Stimulated activated CD4-positive, alpha-beta T cell treated with anti-CD3 and anti-CD28 coated beads, TNF-alpha, amount 100 ng/mL, for 48 hours (primary cell): ENCODE results near the gene TDP1.
"Not testable (repeated sequence)": the region's sequence is repeated elsewhere in the genome, so short reads cannot be mapped to it uniquely, and the experiment has no call there.

Experiments used
- DNase-seq, 3 donors: peaks; one replicate each; pipeline ENCODE4 v3.0.0-alpha.2; 2020; ENCODE audit warnings: low read depth in 3 of 3

The TDP1 gene

DNA sequence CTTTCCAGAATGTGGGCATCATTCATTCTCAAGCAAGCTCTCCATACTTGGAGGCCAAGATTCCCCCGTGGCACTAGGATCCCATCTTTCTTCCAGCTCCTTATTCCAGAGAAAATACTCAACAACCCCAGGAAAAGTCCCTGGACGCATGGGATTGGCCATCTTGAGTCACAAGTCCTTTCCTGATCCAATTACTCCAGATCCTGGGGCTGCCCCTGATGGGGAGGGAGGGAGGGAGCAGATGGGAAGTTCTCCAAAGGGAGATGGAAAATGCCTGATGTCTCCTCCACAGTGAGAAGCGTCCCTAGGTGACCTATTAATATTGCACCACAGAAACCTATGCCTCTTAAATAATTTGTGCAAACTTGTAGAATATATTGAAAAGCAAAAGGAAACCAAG lies 93.7 kb downstream of the TDP1 start:
- no peak for DNase-seq

GRCh38 chr14:90050271-90050670 lies 94.5 kb downstream of the TDP1 start:
- no peak for DNase-seq

DNA sequence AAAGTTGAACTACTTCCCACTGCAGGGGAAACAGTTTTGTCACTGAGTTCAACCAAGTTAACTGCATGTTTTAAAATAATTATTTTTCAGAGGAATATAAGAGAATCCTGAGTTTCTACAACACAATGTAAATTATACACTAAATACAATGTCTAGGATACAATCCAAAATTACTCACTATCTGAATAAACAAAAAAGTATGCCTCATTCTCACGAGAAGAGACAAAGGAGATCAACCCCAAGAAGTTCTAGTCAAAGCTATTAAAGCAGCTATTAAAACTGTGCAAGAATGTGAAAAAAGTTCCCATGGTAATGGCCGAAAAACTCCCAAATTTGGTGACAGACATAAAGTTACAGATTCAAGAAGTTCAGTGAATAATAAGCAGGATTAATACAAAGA lies 97.3 kb downstream of the TDP1 start:
- DNase-seq = no peak

GRCh38 chr14:90054803-90055202 lies 99.1 kb downstream of the TDP1 start:
- DNase-seq = no peak

DNA sequence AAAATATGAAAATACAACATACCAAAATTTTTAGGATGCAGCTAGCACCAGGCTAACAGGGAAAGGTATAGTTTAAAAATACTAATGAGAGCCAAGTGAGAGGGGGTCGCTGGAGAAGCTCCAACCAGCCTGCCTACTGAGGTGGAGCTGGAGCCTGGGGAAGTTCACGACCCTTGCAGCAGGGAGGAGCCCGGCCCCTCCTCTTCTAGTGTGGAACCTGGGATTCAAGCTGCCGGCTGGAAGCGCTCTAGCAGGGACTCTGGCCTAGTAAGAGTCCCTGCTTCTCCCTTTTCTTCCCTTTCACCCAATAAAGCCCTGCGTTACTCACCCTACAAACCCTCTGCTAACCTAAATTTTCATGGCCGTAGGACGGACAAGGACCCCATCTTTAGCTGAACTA lies 101.1 kb downstream of the TDP1 start:
- no peak for DNase-seq

DNA sequence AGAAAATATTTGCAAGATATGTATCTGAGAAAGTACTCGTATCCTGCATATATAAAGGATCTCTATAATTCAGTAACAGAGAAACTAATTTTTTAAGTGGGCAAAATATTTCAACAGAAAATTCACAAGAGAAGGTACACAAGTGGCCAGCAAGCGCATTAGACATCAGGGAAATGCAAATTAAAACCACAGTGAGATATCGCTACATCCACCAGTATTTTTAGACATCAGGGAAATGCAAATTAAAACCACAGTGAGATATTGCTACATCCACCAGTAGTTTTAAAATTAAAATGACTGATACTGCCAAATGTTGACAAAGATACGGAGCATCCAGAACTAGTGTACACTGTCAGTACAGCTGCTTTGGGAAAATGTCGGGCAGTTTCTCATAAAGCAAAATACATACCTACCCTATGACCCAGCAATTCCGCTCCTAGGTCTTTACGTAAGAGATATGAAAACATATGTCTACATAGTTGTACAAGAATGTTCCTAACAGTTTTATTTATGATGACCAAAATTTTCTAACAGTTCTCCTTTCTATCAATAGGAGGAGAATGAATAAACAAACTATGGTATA lies 103.2 kb downstream of the TDP1 start:
- DNase-seq = no peak

DNA sequence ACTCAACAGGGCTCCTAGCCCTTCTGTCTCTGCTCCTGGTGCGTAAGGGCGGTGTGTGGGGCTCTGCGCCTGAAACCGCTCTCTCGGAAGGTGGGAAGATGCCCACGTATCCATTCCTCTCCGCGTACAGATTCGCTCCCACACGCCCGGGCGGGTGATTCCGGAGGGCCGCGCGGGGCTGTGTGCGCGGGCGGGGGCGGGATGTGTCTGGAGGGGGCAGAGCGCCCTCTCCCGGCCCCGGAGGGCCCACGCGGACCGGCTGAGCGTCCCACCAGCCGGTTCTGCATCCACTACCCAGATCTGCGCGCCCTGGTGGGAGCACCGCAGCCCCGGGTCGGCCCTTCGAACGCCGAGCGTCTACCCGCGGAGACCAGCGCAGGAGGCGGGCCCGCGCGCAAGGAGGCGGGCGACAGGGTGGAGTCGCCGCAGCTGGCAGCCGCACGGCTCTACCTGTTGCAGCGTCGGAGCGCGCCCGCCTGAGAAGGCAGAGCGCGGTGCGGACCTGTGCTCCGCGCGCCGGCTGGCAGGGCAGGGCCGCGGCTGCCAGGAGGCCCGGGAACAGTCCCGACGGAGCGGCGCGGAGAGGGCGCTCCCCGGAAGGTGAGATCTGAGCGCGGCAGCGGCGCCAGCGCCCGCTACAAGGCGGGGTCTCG lies 104.7 kb downstream of the TDP1 start:
- peak; percentile 20 to 56 (median 26) for DNase-seq

GRCh38 chr14:90060965-90061684 lies 105.4 kb downstream of the TDP1 start:
- peak in 1 of 3 donors; percentile 8 for DNase-seq

- DNase-seq = peak in 1 of 3 donors; percentile 6
Measured at GRCh38 chr14:90061685-90062126, 106.0 kb downstream of the TDP1 start, which contains the start of gene KCNK13. TSS of gene KCNK13 (plus strand) at chr14:90061994. CDS start at chr14:90062206, 212 bp downstream.

GRCh38 chr14:90062127-90062794 lies 106.5 kb downstream of the TDP1 start:
- DNase-seq = no peak

- no peak for DNase-seq
Measured at GRCh38 chr14:90062822-90063539, 107.3 kb downstream of the TDP1 start.

GRCh38 chr14:90072350-90072749 lies 116.6 kb downstream of the TDP1 start:
- DNase-seq = no peak

DNA sequence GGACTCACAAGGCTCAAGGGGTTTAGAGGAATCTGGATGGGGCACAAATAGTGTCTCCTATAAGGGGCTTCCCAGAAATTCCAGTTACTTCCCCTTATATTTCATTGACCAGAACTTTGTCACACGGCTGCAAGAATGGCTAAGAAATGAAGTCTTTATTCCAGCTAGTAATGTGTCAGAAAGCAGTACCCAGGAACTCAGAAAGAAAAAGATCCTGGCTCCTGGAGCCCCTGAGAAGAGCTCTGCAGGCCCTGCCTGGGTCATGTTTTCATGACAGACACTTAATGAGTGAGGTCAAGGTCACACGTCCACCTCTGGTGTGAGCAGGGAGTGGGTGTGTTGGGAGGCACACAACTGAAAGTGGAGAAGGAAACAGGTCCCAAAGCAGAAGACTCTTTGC lies 123.8 kb downstream of the TDP1 start:
- no peak for DNase-seq

DNA sequence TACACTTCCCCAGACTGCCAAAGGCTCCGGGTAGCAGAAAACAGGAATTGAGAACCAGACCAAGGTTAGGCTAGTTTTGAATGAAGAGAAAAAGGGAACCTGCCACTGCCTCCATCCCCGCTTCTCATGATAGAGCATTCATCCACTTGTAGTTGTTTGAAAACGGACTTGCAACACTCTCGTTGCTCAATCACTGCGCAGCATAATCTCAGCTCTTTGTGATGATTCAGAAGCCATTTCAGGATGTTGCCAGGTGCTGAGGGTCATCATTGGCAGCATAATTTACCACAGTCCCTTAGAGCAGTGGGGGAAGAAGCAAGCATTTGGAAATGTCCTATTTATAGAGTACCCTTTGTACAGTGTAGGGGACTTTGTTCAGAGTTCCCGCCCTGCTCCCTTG lies 131.7 kb downstream of the TDP1 start:
- DNase-seq = no peak

- no peak for DNase-seq
Measured at GRCh38 chr14:90088176-90088575, 132.4 kb downstream of the TDP1 start.

DNA sequence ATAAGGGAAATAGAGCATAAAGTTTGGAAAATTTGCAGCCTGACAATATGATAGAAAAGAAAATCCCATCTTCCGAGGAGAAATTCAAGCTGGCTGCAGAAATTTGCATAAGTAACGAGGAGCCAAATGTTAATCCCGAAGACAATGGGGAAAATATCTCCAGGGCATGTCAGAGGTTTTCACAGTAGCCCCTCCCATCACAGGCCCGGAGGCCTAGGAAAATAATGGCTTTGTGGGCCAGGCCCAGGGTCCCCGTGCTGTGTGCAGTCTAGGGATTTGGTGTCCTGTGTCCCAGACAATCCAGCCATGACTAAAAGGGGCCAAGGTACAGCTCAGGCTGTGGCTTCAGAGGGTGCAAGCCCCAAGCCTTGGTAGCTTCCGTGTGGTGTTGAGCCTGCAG lies 133.8 kb downstream of the TDP1 start:
- DNase-seq = not testable (repeated sequence)

DNA sequence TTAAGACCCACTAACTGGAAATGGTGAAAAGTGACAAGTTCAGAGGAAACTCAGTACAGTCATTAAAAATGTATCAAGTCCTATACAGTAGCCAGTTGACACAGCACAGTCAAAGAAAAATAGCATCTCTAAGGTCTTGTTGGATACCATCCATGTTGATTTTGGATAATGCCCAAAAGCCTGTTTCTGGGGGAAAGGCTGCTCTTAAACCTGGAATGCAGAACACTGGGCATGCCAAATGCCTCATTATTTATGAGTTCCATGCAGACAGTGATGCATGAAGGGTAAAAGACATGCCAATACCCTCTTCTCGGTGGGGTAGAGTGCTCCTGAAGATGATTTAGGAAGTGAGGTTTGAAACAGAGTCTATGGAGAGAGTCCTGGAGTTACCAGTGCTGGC lies 135.7 kb downstream of the TDP1 start:
- DNase-seq = no peak

DNA sequence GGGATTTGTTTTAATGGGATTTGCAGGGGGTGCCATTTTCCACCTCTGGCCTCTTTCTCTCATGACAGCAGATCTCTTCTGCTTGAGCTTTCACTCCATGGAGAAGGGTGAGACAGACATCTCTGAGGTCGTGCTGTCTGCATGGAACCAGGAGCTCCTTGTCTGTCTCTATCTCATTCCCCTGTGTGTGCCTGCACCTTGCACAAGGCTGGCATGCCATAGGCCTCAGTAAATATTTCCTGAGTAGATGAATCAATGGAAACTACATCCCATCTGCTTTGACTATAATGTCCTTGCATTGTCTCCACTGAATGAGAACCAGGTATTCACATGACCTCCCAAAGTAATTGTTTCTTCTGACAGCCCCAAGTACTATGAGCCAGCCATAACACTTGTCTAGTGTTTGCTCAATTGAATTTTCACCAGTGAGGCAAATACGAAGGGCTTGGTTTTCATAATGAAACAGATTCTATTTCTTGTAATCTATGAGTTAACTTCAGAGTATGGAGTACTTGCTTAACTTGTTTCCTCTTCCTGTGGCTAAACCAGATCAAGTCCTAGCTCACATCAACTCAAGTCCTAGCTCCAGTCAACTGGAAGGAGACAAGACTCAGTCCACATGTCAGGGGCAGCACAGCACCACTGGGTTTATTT lies 138.3 kb downstream of the TDP1 start:
- DNase-seq = no peak
